Measurements from ENCODE around the gene CMTR2.

DNA sequence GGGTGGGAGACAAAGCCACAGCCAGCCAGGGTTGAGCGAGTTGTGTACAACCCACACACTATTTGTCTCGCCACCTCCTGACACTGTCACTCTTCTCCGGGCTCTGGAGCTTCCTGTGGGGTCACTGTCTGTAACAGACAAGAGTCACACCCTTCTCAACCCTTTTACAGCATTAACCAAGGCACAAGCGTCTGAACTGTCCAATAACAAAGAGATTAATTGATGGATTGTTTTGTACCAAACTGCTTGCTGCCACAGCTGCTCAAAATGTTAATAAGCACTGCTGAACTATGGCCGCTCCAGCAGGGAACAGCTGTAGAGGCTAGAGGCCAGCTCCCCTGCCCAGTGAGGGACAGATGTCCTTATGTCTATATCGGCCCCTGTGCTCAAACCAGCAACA is 33.5 kb downstream of the CMTR2 start:
- TF ChIP-seq, protein P1, sequence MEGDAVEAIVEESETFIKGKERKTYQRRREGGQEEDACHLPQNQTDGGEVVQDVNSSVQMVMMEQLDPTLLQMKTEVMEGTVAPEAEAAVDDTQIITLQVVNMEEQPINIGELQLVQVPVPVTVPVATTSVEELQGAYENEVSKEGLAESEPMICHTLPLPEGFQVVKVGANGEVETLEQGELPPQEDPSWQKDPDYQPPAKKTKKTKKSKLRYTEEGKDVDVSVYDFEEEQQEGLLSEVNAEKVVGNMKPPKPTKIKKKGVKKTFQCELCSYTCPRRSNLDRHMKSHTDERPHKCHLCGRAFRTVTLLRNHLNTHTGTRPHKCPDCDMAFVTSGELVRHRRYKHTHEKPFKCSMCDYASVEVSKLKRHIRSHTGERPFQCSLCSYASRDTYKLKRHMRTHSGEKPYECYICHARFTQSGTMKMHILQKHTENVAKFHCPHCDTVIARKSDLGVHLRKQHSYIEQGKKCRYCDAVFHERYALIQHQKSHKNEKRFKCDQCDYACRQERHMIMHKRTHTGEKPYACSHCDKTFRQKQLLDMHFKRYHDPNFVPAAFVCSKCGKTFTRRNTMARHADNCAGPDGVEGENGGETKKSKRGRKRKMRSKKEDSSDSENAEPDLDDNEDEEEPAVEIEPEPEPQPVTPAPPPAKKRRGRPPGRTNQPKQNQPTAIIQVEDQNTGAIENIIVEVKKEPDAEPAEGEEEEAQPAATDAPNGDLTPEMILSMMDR (IDR thresholded peaks at IDR 0.05) = no peak
- TF ChIP-seq TCF7 (CRISPR knock-in tag; IDR thresholded peaks at IDR 0.05; ENCODE audit: low read depth) = no peak
- TF ChIP-seq, protein P2, sequence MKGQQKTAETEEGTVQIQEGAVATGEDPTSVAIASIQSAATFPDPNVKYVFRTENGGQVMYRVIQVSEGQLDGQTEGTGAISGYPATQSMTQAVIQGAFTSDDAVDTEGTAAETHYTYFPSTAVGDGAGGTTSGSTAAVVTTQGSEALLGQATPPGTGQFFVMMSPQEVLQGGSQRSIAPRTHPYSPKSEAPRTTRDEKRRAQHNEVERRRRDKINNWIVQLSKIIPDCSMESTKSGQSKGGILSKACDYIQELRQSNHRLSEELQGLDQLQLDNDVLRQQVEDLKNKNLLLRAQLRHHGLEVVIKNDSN (CRISPR knock-in tag; IDR thresholded peaks at IDR 0.05) = no peak
- TF ChIP-seq IRF2 (CRISPR knock-in tag; IDR thresholded peaks at IDR 0.05; ENCODE audit: borderline replicate concordance, low read depth) = no peak
- TF ChIP-seq, protein P3, sequence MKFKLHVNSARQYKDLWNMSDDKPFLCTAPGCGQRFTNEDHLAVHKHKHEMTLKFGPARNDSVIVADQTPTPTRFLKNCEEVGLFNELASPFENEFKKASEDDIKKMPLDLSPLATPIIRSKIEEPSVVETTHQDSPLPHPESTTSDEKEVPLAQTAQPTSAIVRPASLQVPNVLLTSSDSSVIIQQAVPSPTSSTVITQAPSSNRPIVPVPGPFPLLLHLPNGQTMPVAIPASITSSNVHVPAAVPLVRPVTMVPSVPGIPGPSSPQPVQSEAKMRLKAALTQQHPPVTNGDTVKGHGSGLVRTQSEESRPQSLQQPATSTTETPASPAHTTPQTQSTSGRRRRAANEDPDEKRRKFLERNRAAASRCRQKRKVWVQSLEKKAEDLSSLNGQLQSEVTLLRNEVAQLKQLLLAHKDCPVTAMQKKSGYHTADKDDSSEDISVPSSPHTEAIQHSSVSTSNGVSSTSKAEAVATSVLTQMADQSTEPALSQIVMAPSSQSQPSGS (CRISPR knock-in tag; IDR thresholded peaks at IDR 0.05; ENCODE audit: borderline replicate concordance, low read depth) = no peak
- no peak for TF ChIP-seq CREM (CRISPR knock-in tag; IDR thresholded peaks at IDR 0.05)
- TF ChIP-seq, protein P4, sequence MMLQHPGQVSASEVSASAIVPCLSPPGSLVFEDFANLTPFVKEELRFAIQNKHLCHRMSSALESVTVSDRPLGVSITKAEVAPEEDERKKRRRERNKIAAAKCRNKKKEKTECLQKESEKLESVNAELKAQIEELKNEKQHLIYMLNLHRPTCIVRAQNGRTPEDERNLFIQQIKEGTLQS (CRISPR knock-in tag; conservative IDR thresholded peaks at IDR 0.05) = no peak

All from WTC11 (cell line).